Stimulated activated CD8-positive, alpha-beta memory T cell treated with anti-CD3 and anti-CD28 coated beads, Interleukin-2, amount 100 ng/mL, for 1 hour (primary cell): ENCODE results near the gene HARS1.
"Not testable (repeated sequence)": the region's sequence is repeated elsewhere in the genome, so short reads cannot be mapped to it uniquely, and the experiment has no call there.

Experiments
- DNase-seq, 2 donors: peaks; one replicate each; pipeline ENCODE4 v3.0.0-alpha.2; 2020; ENCODE audit warnings: low read depth in 2 of 2

Gene HARS1

GRCh38 chr5:140674629-140675028 is 16.5 kb downstream of the HARS1 start:
- no peak for DNase-seq

GRCh38 chr5:140674211-140674610 is 17.0 kb downstream of the HARS1 start:
- no peak for DNase-seq

- no peak for DNase-seq
These were observed 17.8 kb downstream of the HARS1 start, which contains the start of gene DND1 for GRCh38 chr5:140673187-140673976. DND1 (minus strand) TSS chr5:140673576; CDS start chr5:140673542, 34 bp downstream.

GRCh38 chr5:140672455-140673186 is 18.5 kb downstream of the HARS1 start:
- no peak for DNase-seq

GRCh38 chr5:140671472-140672125 is 19.6 kb downstream of the HARS1 start:
- no peak for DNase-seq

- not testable (repeated sequence) for DNase-seq
These were observed 20.1 kb downstream of the HARS1 start for GRCh38 chr5:140671035-140671434.

GRCh38 chr5:140664359-140665119 is 26.6 kb downstream of the HARS1 start, which contains the start of gene WDR55:
WDR55 (plus strand) TSS chr5:140664904; CDS start chr5:140664913, 9 bp downstream.
- peak; percentile 90 to 91 for DNase-seq

- no peak for DNase-seq
These were observed 27.2 kb downstream of the HARS1 start for GRCh38 chr5:140664030-140664358.

GRCh38 chr5:140660371-140660770 is 30.8 kb downstream of the HARS1 start:
- DNase-seq = not testable (repeated sequence)

GRCh38 chr5:140658870-140659269 is 32.3 kb downstream of the HARS1 start:
- DNase-seq = no peak

- no peak for DNase-seq
These were observed 44.1 kb downstream of the HARS1 start for GRCh38 chr5:140647042-140647419.

GRCh38 chr5:140642718-140643117 is 48.5 kb downstream of the HARS1 start:
- no peak for DNase-seq

GRCh38 chr5:140641716-140642115 is 49.5 kb downstream of the HARS1 start:
- no peak for DNase-seq

- peak; percentile 90 to 95 for DNase-seq
These were observed 51.8 kb downstream of the HARS1 start, which contains the start of gene TMCO6 for GRCh38 chr5:140639148-140639981. TMCO6 (plus strand) TSS chr5:140639451; CDS start chr5:140639528, 77 bp downstream.

GRCh38 chr5:140638898-140639147 is 52.3 kb downstream of the HARS1 start:
- not testable (repeated sequence) for DNase-seq

GRCh38 chr5:140637371-140638100 is 53.6 kb downstream of the HARS1 start:
- DNase-seq = no peak

GRCh38 chr5:140635291-140636257 is 55.6 kb downstream of the HARS1 start:
- DNase-seq = no peak

- no peak for DNase-seq
These were observed 57.1 kb downstream of the HARS1 start for GRCh38 chr5:140634103-140634502.

- DNase-seq = no peak
These were observed 57.7 kb downstream of the HARS1 start for GRCh38 chr5:140633501-140633900.
